ENCODE results near the gene ECI1.
A peak's percentile ranks its signal among the peaks of the same experiment; 100 is the strongest.
"Not testable (repeated sequence)": the region's sequence is repeated elsewhere in the genome, so short reads cannot be mapped to it uniquely, and the experiment has no call there.

The ECI1 gene

GRCh38 chr16:2278956-2279800, 27.8 kb upstream of the ECI1 start:
- DNase-seq = no peak

DNA sequence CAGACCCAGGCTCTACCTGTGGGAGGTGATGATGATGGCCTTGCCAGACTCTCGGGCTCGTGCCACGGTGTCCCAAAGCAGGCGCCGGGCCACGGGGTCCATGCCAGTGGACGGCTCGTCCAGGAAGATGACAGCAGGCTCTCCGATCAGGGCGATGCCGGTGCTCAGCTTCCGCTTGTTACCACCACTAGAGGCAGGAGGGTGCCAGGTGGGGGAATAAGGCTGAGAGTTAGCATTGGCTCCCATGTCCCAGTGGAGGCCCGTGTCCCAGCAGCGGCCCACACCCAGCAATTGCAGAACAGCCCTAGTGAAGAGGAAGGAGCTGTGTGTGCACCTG, 26.9 kb upstream of the ECI1 start:
- DNase-seq = no peak

DNA sequence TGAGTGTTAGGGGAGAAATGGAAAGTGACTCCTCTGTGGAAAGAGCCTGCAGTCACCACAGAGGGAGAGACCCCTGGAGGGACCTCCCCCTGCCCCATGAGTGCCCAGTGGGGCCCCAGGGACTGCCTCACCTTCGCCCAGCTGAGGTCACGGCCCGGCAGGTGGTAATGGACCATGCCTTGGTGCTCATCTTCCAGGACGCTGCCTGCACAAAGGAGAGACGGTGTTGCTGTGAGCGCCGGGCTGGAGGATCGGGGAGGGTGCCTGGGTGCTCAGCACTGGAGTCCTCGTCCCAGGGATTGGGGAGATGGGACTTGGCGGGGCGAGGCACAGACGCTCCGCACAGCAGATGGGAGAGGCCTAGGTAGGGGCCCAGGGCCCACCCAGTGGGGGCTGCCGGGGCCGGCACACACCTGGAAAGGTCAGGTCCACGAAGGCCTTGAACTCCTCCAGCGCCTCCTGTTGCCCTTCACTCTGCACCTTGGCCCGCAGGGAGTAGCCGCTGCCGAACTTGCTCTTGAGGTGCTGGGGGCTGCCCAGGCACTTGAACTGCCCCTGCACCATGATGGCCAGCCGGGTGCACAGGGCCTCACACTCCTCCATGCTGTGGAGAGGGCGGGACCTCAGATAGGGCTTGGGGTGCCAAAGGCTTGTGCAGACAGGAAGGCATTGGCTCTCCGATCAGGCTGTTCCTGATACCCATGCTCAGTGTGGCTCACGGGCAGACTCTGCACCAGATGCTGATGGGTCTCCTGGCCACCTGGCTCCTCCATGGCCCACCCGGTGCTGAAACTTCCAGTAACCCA, 26.3 kb upstream of the ECI1 start:
- DNase-seq = no peak

DNA sequence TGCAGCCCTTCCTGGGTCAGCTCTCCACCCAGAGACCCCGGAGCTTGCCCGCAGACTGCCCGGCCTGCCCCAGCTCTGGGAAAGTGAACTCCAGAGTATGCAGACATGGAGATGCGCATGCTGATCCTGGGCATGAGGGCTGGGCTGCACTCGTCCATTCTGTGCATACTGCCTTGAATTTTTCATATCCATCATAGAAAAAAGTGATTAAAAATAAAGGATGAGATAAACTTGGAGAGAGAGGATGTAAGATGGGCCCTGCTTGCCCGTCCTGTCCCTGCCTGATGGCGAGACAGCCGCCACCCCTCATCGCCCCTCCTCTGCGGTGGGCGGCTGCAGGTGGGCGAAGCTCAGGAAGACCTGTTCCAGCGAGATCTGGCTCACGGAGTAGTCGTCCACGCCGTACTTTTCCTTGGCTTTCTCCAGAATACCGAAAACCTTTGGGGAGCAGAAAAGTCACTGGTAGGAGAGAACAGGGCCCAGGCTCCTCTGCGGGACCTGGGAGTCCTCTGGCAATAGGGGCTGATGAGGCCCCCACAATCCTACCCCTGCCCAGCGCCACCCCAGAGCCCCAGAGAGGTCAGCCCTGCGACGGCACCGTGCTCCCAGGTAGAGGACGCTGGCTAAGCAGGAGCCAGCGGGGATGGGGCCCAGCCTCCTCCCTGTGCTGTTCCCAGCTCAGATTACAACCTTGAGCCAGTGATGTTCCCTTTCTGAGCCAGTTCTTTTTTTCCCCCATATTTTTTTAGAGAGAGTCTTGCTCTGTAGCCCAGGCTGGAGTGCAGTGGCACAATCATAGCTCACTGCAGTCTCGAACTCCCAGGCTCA, 25.2 kb upstream of the ECI1 start:
- DNase-seq = no peak

- DNase-seq = no peak
These were observed 24.3 kb upstream of the ECI1 start for GRCh38 chr16:2275476-2276367.

DNA sequence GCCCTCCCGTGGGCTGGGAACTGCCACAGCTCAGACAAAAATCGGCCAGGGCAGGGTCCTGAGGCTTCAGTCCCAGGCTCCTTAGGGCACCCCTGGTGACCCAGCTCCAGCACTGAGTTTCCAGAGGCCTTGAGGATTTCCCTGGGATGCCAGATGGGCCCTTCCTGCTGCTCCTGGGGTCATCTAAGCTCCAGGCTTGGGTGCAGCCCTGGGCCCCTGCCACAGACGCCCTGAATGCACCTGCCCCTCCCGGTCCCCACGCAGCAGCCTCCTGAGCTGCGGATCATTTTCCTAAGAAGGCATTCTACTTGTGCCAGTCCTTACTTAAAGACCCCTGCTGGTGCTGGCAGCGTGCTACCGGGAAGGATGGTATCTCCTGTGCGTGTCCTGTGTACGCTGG, 22.5 kb upstream of the ECI1 start:
- no peak for DNase-seq

DNA sequence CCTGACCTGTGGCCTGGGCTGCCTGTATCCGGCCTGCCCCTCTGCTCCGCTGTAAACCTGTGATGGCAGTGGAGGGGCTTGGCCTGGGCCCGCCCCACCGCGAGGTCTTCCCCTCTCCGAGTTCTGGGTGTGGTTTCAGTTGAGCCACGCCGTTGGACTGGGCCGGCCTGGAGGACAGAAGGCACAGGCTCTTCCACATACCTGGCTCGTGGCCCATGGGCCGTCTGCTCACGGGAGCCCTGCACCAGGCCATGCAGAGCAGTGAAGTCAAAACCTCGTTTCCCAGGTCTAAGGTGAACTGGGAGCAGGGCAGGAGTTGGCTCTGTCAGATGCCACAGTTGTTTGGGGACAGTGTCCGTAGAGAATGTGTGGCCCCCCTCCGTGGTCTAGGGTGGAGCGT, 22.1 kb upstream of the ECI1 start:
- no peak for DNase-seq

- no peak for DNase-seq
These were observed 20.6 kb upstream of the ECI1 start for GRCh38 chr16:2271848-2272461.

DNA sequence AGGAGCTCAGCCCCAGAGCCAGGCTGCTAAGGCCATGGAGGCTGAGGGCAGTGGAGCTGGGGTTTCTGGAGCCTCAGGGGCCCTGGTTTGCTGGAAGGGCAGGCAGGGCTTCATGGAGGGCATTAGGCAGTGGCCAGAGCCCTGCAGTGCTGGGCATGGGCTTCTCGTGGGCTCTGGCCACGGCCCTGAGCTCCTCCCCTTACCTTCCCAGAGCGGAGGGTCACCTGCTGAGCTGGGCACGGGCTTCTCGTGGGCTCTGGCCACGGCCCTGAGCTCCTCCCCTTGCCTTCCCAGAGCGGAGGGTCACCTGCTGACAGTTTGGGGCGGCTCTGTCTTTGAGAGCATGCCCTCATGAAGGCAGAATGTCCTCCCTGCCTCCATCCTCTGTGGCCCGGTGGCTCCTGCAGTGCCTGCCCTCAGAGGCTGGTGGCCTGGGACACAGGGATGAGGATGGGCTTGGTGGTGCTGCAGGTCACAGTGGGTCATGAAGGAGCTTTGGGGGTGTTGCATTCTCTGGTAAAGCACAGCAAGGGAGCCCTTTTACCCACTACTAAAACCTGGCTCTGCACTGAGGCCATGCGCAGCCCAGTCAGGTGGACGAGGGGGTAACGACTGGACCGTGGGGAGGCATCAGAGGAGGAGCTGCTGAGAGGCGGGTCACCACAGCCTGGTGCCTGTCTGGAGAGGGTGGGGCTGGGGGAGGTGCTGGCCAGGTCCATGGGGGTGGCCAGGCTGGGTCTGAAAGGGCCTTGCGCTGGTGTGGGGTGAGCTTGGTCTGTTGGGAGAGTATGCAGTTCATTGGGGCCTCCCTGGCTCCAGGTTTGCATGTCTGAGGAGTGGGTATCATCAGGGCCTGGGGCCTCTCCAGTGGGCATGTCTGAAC, 19.4 kb upstream of the ECI1 start:
- DNase-seq = no peak

- no peak for DNase-seq
These were observed 18.7 kb upstream of the ECI1 start for GRCh38 chr16:2270070-2270462.

- DNase-seq = peak; percentile 76
These were observed 16.7 kb upstream of the ECI1 start, which contains the start of gene RNPS1 for GRCh38 chr16:2267913-2268666. TSS of gene RNPS1 (minus strand) at chr16:2268126. CDS start at chr16:2264643, 3,483 bp downstream.

GRCh38 chr16:2267505-2267912, 16.1 kb upstream of the ECI1 start:
- not testable (repeated sequence) for DNase-seq

DNA sequence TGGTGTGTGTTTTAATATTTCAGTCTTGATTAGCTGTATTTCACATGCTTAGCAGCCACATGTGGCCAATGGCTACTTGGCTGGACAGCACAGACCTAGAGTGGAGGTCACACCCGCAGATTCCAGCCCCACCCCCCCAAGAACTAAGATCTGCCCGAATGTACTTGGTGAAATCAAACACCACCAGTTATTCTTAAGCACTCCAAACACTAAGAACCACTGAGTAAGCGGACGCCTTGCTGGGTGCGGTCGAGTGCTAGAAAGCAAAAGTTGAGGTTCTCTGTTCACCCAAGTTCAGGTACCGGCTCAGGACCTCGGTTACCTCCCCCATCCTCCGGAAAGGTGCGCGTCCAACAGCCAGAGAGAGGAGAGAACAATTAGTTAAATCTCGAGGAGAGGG, 15.5 kb upstream of the ECI1 start:
- not testable (repeated sequence) for DNase-seq

- not testable (repeated sequence) for DNase-seq
These were observed 11.6 kb upstream of the ECI1 start for GRCh38 chr16:2263026-2263425.

DNA sequence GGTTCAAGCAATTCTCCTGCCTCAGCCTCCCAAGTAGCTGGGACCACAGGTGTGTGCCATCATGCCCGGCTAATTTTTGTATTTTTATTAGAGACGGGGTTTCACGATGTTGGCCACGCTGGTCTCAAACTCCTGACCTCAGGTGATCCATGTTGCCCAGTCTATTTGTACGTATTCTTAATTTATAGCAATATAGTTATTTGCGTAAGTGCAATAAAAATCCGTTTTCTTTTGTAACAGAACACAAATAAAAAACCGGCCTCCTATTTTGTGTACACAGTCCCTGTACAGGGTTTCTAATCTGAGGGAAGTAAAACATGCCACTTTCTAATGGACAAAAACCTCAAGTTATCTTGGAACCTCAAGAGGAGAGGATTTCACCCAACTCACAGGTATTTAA, 8.9 kb upstream of the ECI1 start:
- no peak for DNase-seq

DNA sequence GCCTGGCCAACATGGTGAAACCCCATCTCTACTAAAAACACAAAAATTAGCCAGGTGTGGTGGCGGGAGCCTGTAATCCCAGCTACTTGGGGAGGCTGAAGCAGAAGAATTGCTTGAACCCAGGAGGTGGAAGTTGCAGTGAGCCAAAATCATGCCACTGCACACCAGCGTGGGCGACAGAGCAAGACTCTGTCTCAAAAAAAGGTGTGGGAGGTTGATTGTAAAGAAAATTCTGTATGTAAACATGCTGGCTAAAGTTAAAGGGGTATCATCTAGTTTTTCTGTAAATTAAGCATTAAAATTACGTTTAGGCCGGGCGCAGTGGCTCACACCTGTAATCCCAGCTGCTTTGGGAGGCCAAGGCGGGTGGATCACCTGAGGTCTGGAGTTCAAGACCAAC, 7.1 kb upstream of the ECI1 start:
- not testable (repeated sequence) for DNase-seq

DNA sequence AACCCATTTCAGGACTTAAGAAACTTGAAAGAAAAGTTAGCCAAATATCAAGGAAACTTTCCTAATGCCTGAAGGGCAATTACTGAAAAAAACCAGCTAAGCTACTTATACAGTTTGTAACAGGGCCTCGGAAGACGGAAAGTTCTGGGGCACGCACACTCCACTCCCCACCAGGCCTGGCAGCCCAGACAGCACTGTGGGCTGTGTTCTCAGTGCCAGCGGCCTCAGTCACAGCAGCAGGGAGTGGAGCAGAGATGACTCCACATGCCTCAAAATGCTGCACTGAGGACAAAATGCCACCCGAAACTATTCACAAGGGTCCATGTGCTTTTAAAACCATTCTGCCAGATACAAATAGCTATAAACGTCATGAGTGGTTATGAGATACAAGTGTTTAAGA, 6.3 kb upstream of the ECI1 start:
- DNase-seq = no peak

DNA sequence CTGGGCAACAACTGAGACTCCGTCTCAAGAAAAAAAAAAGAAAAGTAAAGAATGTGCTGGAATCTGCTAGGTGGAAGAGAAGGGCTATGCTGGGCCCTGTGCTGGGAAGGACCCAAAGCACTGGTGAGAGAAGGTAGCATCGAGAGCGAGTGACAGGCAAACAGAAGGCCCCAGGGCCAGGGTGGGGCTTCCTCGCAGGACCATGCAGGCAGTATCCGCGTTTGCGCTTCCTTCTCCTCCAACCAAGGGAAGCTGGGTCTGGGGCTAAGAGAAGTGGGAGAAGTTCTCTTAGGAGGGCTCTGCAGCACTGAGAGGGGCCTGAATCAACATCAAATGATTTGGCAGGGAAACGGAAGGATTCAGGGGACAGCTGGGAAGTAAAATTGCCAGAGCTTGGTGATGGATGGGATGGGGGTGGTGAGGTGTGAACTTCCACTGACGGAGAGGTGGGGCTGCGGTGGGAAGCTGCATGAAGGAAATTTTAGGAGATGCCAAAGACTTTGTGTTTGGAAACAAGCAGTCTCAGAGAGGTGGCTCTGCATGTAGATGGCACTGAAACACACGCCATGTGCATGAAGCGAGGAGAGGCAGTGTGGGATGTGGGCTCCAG, 5.2 kb upstream of the ECI1 start:
- DNase-seq = no peak

DNA sequence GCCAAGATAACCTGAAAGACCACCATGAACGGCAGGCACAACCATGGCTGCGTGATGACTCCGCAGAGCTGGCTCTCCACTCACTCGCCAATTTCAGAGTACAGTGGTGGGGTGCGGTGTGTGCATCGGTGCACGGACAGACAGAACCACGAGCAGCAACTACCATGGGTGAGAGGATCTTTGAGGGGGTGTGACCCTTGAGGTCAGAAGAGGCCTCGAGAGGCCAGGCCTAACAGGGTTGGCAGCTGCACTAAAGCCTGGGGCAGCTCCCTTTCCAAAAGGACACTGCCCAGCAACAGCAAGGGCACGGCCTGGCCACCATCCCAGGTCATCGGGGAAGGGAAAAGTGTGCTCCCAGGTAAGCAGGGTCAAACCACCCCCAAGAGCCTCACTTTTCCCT, 1.9 kb upstream of the ECI1 start:
- no peak for DNase-seq

- no peak for DNase-seq
These were observed 1.4 kb upstream of the ECI1 start for GRCh38 chr16:2252806-2253148.
